GM18858 (cell line): ENCODE data around the gene IRGC.
"Not testable (repeated sequence)": the region's sequence is repeated elsewhere in the genome, so short reads cannot be mapped to it uniquely, and the experiment has no call there.

ENCODE experiments used
- ATAC-seq: cut with Tn5 transposase; IDR thresholded peaks from one replicate; pipeline ENCODE4 v1.9.1; 2021; ENCODE audit not compliant: unreplicated experiment

IRGC gene

GRCh38 chr19:43751466-43752220, 35.8 kb downstream of the IRGC start:
- ATAC-seq: no peak

GRCh38 chr19:43752287-43752875, 36.5 kb downstream of the IRGC start:
- no peak for ATAC-seq

- ATAC-seq: no peak
Observed at GRCh38 chr19:43754253-43754502, 38.3 kb downstream of the IRGC start.

GRCh38 chr19:43754503-43755255, 38.8 kb downstream of the IRGC start, which contains the start of gene SMG9:
Gene SMG9 (minus strand): TSS chr19:43754962. CDS start chr19:43750741, 4,221 bp downstream.
- ATAC-seq: peak; percentile 25

- no peak for ATAC-seq
Observed at GRCh38 chr19:43755256-43755801, 39.5 kb downstream of the IRGC start.

- no peak for ATAC-seq
Observed at GRCh38 chr19:43759515-43759914, 43.6 kb downstream of the IRGC start.

GRCh38 chr19:43760941-43761340, 45.1 kb downstream of the IRGC start:
- ATAC-seq: no peak

GRCh38 chr19:43762814-43763213, 46.9 kb downstream of the IRGC start:
- no peak for ATAC-seq

GRCh38 chr19:43763473-43763939, 47.6 kb downstream of the IRGC start:
- ATAC-seq: no peak

- not testable (repeated sequence) for ATAC-seq
Observed at GRCh38 chr19:43764684-43765083, 48.8 kb downstream of the IRGC start.

GRCh38 chr19:43765109-43765876, 49.4 kb downstream of the IRGC start:
- peak; percentile 55 for ATAC-seq

- ATAC-seq: no peak
Observed at GRCh38 chr19:43766755-43767043, 50.8 kb downstream of the IRGC start.

- ATAC-seq: no peak
Observed at GRCh38 chr19:43767316-43767715, 51.4 kb downstream of the IRGC start.

- ATAC-seq: no peak
Observed at GRCh38 chr19:43767818-43768217, 51.9 kb downstream of the IRGC start.

GRCh38 chr19:43768273-43769050, 52.6 kb downstream of the IRGC start:
- no peak for ATAC-seq

- no peak for ATAC-seq
Observed at GRCh38 chr19:43769256-43769655, 53.4 kb downstream of the IRGC start.
